ENCODE measurements around the gene EXOC4. TPM values are rescaled to one million over a fixed set of nuclear protein-coding genes. Genes with fewer than 3 reads are reported as not detected.

EXOC4 gene
- total RNA-seq, 1 donor from 2014 or later = 79.6 TPM

- intact Hi-C loops (cut with micrococcal nuclease) = no loop called here
Measured at GRCh38 chr7:133662830-133663229, 410.0 kb downstream of the EXOC4 start.

DNA sequence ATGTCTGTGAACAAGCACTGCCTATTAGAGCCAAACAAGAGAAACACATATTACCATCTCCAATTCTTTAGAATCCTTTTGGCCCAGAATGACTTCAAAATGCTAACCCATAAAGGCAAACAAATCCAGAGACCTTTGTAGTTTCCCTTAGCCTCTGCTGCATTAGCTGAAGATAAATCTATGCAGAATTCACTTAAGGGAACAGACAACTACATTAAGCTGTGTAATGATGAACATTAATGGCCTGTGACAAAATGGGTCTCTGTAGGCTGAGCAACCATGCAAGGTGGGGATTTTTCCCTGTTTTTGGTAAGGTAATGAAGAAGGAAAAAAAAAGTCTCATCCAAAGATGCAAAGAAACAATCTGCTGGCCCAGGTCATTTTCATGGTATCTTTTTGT lies 411.6 kb downstream of the EXOC4 start:
- intact Hi-C loops (cut with micrococcal nuclease) = no loop called here

DNA sequence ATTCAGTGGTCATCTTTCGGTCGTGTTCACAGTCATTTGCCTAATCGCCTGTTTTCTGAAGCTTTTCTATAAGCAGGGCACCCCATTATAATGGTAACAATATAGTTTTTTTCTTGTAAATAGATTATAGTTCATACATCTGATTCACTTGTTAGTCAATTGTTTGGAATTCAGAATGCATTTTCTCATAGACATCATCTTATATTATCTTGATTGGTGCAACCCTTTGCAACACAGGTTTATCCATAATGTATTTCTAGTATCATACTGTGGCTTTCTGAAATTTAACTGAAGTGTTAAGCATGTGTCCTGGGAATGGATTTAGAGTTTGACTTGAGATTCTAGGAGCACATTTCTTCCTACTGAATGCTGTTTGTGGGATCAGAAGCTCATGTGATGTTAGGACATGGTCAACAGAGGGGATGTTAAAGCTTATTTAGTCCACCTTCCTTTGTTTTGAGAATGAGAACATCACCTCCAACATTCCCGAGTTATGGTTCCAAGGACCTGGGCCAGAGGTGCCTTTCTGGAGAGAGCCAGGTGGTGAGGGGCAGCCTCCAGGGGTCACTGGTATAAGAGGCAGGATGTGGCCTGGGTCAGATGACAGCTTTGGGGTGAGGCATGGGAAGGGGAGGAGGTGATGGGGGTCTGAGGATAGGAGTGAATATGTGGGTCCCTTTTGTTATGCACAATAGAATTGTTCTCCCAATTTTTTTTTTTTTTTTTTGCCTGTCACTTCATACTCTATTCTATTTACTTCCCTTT lies 415.6 kb downstream of the EXOC4 start:
- intact Hi-C loops (cut with micrococcal nuclease) = no loop called here

DNA sequence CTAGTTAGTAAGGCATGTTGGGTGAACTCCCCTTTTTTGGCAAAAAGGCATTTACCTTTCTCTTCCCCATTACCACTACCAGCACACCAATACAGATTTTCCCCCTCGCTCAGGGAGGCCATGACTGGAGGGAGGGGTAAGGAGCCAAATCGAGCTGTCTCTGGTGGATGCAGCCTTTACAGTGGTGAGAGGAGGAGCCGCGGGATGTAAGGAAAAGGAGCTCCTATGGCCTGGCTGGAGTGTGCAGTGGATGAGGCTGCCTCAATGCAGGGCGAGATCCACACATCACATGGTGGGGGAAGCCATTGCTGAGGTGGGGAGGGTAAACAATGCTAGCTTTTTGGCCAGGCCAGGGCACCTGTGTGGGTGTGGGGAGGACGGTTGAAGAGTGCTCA lies 416.2 kb downstream of the EXOC4 start:
- intact Hi-C loops (cut with micrococcal nuclease) = no loop called here

GRCh38 chr7:133670250-133670649 lies 417.4 kb downstream of the EXOC4 start:
- intact Hi-C loops (cut with micrococcal nuclease) = no loop called here

DNA sequence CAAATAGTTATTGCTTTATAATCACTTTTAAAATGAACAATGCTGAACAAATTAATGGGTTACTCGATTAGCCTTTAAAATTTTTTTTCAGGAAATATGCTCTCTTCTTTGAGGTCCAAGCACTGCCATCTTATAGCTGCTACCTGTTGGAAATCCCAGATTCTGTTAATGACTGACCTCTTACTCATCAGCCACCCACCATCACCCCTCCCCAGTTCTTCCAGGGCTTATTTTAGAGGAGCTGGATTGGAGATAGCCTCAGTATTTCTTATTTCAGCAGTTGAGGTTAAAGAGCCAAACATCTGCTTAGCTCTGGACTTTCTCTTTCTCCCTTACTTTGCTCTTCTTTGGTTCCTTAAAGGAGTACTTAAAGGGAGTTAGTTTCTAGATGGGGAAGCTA lies 420.0 kb downstream of the EXOC4 start:
- intact Hi-C loops (cut with micrococcal nuclease) = no loop called here

DNA sequence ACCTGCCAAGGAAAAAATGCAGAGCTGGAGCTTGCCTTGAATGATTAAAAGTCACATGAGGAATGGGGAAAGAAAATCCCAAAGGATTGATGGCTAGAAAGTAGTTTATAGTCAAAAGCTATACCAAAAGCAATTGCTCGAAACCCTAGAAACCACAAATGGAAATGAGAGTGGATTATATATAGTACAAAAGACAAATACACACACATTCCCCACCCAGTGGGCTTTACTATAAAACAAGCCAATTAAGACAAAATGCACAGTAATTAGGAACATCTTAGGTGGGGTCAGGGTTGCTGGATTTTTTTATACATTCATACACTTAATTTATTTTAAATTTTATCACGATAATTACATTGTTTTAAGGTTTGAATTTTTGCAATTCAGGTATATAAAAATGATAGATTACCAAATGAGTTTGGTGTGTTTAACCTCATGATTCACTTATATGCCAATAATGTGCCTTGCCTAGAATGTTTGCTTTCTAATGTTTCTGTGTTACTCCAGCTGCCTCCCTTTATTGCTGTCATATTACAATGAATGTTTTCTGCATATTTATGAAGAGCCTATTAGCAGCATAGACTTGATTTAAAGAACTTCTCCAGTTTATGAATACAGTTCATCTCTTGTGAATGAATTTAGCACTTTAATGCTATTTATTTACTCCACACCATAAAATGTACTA lies 421.3 kb downstream of the EXOC4 start:
- intact Hi-C loops (cut with micrococcal nuclease) = no loop called here

- intact Hi-C loops (cut with micrococcal nuclease) = no loop called here
Measured at GRCh38 chr7:133675510-133676218, 422.8 kb downstream of the EXOC4 start.

DNA sequence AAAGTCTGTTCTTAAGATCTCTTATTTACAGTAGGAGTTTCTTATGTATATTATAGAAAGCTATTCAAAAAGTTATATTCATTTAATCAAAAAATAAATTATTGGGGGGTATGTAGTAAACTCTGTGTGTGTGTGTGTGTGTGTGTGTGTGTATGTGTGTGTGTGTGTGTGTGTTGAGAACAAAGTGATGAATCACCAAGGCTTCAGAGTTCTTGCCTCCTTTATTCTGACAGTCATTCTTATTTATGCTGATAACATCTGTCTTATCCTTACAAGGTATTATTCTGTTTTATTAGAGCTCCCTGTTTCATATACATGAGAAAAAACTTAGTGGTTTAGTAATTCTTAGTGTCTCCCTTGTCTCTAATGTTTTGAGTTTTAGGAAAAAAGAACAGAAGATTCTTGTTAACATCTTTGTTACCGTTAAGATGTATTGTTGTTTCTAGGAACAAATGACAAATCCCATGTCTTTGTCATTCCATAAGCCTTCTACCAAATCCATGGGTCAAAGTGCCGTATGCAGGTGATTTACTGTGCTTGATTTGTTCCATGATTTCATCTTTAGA lies 424.0 kb downstream of the EXOC4 start:
- intact Hi-C loops (cut with micrococcal nuclease) = no loop called here

- intact Hi-C loops (cut with micrococcal nuclease) = no loop called here
Measured at GRCh38 chr7:133678137-133678814, 425.4 kb downstream of the EXOC4 start.

DNA sequence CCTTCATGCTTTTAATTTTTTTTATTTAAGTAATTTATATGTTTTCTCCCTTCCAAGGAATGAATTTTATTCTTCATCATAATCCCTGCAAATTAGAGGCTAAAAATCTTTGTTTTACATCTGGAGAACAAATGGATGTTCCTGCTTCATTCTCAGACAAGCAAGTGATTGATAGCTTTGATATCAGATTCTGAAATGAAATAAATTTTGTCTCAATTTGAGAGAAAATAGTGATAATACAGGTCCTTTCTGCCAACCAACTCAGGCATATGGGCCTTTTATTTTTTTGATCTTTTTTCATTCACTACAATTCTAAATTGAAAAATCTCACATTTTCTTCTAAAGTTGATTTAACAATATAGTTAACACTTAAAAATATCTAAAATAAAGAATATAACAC lies 427.1 kb downstream of the EXOC4 start:
- intact Hi-C loops (cut with micrococcal nuclease) = no loop called here

GRCh38 chr7:133681529-133681928 lies 428.7 kb downstream of the EXOC4 start:
- intact Hi-C loops (cut with micrococcal nuclease) = no loop called here

DNA sequence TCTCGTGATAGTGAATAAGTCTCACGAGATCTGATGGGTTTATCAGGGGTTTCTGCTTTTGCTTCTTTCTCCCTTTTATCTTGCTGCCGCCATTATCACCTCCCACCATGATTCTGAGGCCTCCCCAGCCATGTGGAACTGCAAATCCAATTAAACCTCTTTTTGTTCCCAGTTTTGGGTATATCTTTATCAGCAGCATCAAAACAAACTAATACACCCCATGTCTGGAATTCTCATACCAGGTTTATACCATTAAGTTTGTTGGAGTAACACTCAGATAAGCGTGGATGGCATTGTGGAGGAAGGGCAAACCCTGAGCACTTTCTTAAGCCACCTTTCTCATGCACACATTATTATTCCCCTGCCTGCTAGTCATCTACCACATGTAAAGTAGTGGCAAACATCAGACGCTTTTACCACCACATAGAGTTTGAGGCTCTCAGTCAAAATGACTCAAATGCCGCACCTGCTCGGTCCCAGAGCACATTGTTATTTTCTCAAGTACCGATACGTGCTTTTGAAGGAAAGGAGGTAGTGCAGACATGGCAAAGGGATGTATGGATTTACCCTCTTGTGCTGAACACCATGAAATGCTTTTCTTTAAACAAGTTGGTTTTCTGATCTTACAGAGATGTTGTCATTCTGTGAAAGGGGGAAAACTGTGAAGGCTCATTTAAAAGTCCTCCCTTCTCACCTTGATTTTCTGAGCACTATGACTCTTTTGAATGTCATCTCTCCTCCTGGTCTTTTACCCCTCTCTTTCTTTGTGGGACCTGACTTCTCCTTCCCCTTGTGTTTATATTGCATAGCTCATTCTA lies 429.7 kb downstream of the EXOC4 start:
- intact Hi-C loops (cut with micrococcal nuclease) = no loop called here

DNA sequence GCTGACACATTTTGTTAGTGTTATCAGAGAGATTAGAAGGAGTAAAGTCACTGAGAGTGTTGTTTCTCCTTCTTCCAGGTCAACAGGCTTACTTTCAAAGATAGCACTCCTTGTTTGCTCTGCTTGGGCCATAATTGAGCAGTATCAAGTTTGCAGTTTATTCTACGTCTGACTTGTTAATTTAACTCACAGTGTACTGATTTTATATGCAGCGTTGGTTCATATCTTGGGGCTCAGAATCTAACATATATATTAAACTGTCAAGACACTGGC lies 430.2 kb downstream of the EXOC4 start:
- intact Hi-C loops (cut with micrococcal nuclease) = no loop called here

DNA sequence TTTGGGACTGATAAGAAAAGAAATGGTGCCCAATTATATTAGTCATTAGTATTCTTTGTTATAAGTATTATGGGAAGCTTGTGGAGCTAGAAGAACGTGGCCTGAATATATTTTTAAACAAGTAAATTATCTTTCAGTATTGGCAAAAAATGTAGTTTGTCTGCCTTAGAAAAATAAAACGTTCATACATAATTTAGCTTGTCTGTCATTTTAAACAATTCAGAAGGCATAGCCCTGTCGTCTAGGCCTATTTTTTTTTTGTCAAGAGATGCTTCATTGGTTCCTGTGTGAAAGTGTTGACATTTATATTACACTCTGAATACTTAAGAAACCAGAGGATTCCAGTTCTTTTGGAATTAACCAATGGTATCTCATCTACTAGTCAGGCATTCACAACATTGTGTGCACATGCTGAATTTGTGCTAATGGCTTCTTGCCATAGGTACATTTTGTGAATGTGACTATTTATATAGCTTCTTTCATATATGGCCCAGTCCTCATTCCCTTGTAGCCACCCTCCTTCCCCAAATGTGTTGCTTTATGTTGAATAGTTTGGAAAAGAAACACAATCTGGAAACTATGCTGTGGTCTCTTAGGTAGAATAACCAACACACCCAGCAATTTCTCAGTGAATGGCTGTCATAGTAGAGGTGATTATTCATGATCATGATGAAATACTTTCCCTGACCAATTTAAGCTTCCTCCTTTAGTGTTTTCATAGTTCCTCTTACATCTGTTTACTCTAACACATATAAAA lies 435.8 kb downstream of the EXOC4 start:
- intact Hi-C loops (cut with micrococcal nuclease) = no loop called here

GRCh38 chr7:133690740-133691139 lies 437.9 kb downstream of the EXOC4 start:
- intact Hi-C loops (cut with micrococcal nuclease) = no loop called here

DNA sequence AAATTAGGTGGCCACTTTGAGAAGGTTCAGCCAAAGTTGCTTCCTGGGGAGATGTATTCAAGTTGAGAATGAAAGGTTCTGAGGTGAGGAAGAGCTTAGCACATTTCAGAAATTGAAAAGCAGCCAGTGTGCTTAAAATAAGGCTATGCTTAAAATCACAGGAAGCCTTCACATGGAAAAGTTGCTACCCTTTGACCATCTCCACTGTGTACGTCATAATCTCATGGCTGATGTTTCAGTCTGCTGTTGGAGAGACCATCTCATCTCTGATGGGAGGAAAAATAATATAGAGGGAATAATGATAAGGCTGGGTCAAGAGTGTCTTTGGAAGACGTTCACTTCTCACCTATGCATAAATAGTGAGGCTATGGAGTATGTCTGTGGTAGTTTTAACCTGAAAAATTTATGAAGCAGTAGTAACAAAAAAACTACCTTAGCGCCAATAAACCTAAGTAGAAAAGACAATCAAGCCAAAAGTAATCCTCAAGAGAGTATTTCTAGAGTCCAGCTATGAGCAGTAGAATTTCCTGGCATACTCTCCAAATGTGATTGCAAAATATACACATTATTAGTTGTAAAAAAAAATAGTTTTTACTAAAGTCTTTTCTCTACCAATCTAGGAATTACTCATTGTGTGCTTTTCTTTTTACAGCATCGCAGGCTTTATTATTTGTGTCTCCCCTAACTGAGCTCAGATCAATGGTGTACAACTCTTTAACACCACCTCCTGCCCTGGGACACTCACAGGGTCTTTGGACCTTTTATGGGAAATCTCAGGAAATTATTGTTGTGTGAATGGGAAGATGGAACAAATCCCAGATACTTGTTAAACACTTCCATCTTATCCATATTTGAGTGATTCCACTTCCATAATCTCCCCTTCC lies 439.1 kb downstream of the EXOC4 start:
- intact Hi-C loops (cut with micrococcal nuclease) = no loop called here

- intact Hi-C loops (cut with micrococcal nuclease) = no loop called here
Measured at GRCh38 chr7:133693281-133693680, 440.4 kb downstream of the EXOC4 start.

DNA sequence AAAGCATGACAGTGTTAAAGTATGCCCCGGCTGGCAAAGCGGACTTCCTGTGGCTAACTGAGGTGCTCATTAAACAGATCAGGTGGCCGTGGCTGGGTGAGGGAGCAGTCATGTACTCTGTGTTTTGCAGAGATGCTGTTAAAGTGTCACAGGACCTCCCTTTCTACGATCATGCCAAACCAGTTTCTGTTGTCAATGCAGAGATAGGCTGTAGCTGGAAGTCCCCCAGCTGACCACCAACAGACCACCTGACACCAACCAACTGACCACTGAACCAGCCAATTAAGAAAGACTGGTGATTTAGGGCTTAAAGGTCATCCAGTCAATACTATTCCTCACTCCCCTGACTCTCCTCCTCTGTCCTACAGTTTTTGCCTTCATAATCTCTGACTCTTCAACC lies 443.2 kb downstream of the EXOC4 start:
- intact Hi-C loops (cut with micrococcal nuclease) = no loop called here
